Camera-type eye (tissue), 1 donor: ENCODE results near the gene PTPRZ1. TPM values are rescaled to one million over a fixed set of nuclear protein-coding genes. Genes with fewer than 3 reads are reported as not detected.

Experiments
- total RNA-seq: library from RNA; depleted of rRNA; stranded (reverse); fragments of >200 nt; gene quantifications from one replicate; pipeline ENCODE4 v1.2.3, GENCODE V29; 2014

PTPRZ1 gene
- total RNA-seq: 221 TPM

DNA sequence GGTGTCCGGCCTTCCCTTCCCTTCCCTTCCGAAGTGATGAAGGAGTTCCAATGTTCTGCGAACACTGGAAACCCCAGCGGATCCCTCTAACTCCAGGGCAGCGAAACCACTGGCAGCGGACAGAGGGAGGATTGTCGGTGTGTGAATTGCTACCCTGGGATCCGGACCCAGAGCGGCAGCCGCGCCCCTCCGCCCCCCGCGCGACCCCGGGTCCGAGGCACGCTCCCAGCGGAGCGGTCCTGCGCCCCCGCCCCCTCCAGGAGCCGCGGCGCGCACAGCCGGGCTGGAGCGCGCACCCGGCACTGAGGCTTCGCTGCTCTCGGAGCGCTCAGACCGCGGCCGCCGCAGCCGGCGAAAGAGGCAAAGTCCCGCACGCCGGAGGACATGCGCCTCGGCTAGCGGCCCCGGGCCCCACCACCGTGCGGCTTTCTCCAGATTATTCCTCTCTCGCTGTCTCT lies at the start of gene PTPRZ1:
Gene PTPRZ1, plus strand, starts transcription at position 331 of the 458 bp plus-strand sequence. CDS start 339 bp downstream, outside the sequence.

